GM10248 (cell line): ENCODE measurements around the gene RUFY4.

Experiments
- CTCF ChIA-PET: fragments of 300-600 bp; sonication (Branson Sonifier 250); formaldehyde crosslinking; extraction: SDS; loops from one replicate; lab custom pipeline; 2021; ENCODE audit warnings: antibody characterized with exemption; lab: Yijun Ruan, JAX
- POLR2A ChIA-PET: fragments of 350-650 bp; sonication (Branson Sonifier 250); formaldehyde crosslinking; extraction: SDS; loops from one replicate; lab custom pipeline; 2020; ENCODE audit warnings: antibody characterized with exemption; lab: Yijun Ruan, JAX
- DNase-seq: peaks from one replicate; pipeline ENCODE4 v3.0.0; 2012; ENCODE audit errors: extremely low spot score
- CTCF ChIP-seq: IDR thresholded peaks from 2 replicates; pipeline ENCODE4 v1.5.1; 2012; ENCODE audit warnings: mild to moderate bottlenecking, low read depth; ENCODE audit errors: extremely low read depth, missing control alignments, control extremely low read depth

Gene RUFY4

GRCh38 chr2:218072478-218073024, 3.5 kb downstream of the RUFY4 start:
- no peak for TF ChIP-seq CTCF
- ChIA-PET POLR2A (no interaction called here), CTCF (interaction anchor here (0.6 to 4.3 kb wide), 4 partner anchors 9 to 510 kb away, joined by 3 to 52 read pairs (median 10); no protein-coding TSS in a partner anchor)
- DNase-seq, result no peak

GRCh38 chr2:218073185-218073584, 4.1 kb downstream of the RUFY4 start:
- no peak for DNase-seq
- ChIA-PET CTCF (interaction anchor here (0.6 to 2.3 kb wide), 12 partner anchors 9 to 510 kb away, joined by 3 to 15 read pairs (median 4); no protein-coding TSS in a partner anchor), POLR2A (no interaction called here)
- TF ChIP-seq CTCF, result no peak

GRCh38 chr2:218074031-218074430, 5.0 kb downstream of the RUFY4 start:
- TF ChIP-seq CTCF, result peak; percentile 67
- DNase-seq, result peak; percentile 62
- CTCF ChIA-PET, result interaction anchor here (0.6 to 2.3 kb wide), 18 partner anchors 10 to 291 kb away, joined by 3 to 15 read pairs (median 4); no protein-coding TSS in a partner anchor
- POLR2A ChIA-PET, result no interaction called here

GRCh38 chr2:218075975-218076811, 7.1 kb downstream of the RUFY4 start:
- DNase-seq, result no peak
- no peak for TF ChIP-seq CTCF
- CTCF ChIA-PET, result interaction anchor here (1.2 to 2.3 kb wide), 4 partner anchors 7 to 290 kb away, joined by 3 to 11 read pairs (median 4); partner anchors contain the start of gene RUFY4
- POLR2A ChIA-PET, result no interaction called here

- ChIA-PET POLR2A (no interaction called here), CTCF (interaction anchor here (1.2 to 1.8 kb wide), 3 partner anchors 9 to 292 kb away, joined by 4 to 6 read pairs (median 6); partner anchors contain the start of gene RUFY4)
- TF ChIP-seq CTCF, result no peak
- no peak for DNase-seq
Measured at GRCh38 chr2:218077464-218078216, 8.6 kb downstream of the RUFY4 start.
